ENCODE data around the gene TEX29.

TEX29 gene

DNA sequence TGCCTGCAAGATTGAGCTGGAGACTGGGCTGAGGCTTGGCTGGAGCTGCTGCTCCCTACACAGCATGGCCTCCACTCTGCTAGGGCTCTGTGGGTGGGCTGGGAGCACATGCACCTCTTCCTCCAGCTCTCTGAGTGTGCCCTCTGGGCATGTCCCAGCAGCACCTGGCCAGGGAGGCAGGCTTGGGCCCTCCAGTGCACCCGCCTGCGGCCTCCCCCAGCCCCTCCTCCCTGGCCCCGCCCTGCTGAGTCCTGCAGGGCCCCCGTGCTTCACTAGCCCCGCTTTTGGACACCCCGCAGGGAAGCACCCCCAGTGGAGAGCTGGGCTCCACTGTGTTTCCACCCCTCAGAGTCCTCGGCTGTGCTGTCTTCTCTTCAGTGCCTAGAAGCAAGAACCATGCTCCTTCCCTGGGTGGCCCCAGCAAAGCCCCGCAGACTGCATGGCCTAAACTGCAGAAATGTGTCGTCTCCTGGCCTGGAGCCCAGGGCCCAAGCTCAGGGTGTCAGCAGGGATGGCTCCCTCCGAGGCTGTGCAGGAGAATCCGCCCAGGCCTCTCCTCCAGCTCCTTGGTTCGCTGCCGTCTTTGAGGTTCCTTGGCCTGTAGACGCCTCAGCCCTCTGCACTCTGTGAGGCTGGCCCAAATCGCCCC, 5.0 kb upstream of the TEX29 start:
- Histone ChIP-seq H3K79me2 (ENCODE audit: insufficient read depth, low read length) (no peaks in the 10 kb centered on the region), H3K4me1 (ENCODE audit: insufficient read depth, low read length) (no peaks in the 10 kb centered on the region), H3K9me3 (ENCODE audit: insufficient read depth, low read length, severe bottlenecking) (no peaks in the 10 kb centered on the region), H4K20me1 (ENCODE audit: insufficient read depth, low read length) (peaks cover 17% of the 10 kb centered on the region), H3K4me2 (ENCODE audit: insufficient read depth, low read length) (no peak overlapping the region), H3K4me3 (ENCODE audit: low read depth in 1 of 2, low read length in 2 of 2) (no peak overlapping the region), H3K9ac (ENCODE audit: low read depth, low read length) (no peak overlapping the region), H3K36me3 (ENCODE audit: insufficient read depth, low read length) (peaks cover 42% of the 10 kb centered on the region), H3K27me3 (ENCODE audit: insufficient read depth, low read length, poor library complexity) (no peaks in the 10 kb centered on the region), H3K27ac (ENCODE audit: low read length) (no peak overlapping the region), H2AFZ (ENCODE audit: low read depth, low read length) (no peak overlapping the region)
- no peak for DNase-seq
- no peak for TF ChIP-seq EZH2 (IDR thresholded peaks at IDR 0.05; ENCODE audit: borderline replicate concordance, low read depth, low read length, severe bottlenecking)
- TF ChIP-seq, protein P1, sequence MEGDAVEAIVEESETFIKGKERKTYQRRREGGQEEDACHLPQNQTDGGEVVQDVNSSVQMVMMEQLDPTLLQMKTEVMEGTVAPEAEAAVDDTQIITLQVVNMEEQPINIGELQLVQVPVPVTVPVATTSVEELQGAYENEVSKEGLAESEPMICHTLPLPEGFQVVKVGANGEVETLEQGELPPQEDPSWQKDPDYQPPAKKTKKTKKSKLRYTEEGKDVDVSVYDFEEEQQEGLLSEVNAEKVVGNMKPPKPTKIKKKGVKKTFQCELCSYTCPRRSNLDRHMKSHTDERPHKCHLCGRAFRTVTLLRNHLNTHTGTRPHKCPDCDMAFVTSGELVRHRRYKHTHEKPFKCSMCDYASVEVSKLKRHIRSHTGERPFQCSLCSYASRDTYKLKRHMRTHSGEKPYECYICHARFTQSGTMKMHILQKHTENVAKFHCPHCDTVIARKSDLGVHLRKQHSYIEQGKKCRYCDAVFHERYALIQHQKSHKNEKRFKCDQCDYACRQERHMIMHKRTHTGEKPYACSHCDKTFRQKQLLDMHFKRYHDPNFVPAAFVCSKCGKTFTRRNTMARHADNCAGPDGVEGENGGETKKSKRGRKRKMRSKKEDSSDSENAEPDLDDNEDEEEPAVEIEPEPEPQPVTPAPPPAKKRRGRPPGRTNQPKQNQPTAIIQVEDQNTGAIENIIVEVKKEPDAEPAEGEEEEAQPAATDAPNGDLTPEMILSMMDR (IDR thresholded peaks at IDR 0.05; ENCODE audit: borderline replicate concordance, extremely low read depth, low read length, poor library complexity, severe bottlenecking) = no peak
- ATAC-seq (ENCODE audit: insufficient read depth, low read depth) = peak; percentile 22; the same call in 1 of the 3 replicates

DNA sequence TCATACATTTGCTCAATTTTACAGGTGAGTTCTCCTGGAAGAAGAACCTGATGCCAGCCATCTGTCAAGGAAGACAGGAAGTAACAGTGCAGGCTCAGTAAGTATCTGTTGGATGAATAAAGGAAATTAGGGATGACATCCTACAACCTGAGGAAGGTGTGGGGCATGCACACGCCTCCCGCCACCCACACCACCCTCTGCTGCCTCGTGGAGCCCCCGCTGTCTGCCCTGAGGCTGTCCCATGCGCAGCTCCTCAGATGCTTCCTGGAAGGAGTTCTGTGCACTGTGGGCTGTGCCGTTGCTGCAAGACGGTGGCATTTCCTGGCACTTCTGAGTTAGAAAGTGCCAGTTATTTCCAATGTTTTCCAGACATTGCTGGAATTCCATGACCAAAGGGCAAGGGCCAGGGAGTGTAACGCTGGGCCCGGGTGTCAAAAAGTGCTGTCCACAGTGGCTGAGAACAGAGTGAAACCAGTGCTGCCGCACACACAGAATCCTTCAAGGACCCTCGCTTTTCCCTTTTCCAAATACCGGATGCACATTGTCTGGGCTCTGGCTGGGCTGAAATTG, 4.2 kb upstream of the TEX29 start:
- H3K27me3 ChIP-seq (ENCODE audit: insufficient read depth, low read length, poor library complexity) = no peaks in the 10 kb centered on the region
- TF ChIP-seq, protein P1 (IDR thresholded peaks at IDR 0.05; ENCODE audit: borderline replicate concordance, extremely low read depth, low read length, poor library complexity, severe bottlenecking) = no peak
- no peak for TF ChIP-seq EZH2 (IDR thresholded peaks at IDR 0.05; ENCODE audit: borderline replicate concordance, low read depth, low read length, severe bottlenecking)
- DNase-seq (no peak), ATAC-seq (ENCODE audit: insufficient read depth, low read depth) (no peak)
- no peak overlapping the region for H2AFZ ChIP-seq (ENCODE audit: low read depth, low read length)
- no peak overlapping the region for H3K4me3 ChIP-seq (ENCODE audit: low read depth in 1 of 2, low read length in 2 of 2)
- no peaks in the 10 kb centered on the region for H3K4me1 ChIP-seq (ENCODE audit: insufficient read depth, low read length)
- H3K27ac ChIP-seq (ENCODE audit: low read length) = peak overlapping the region; percentile 14; the same call in 1 of the 2 replicates
- no peak overlapping the region for H3K4me2 ChIP-seq (ENCODE audit: insufficient read depth, low read length)
- peaks cover 35% of the 10 kb centered on the region for H3K36me3 ChIP-seq (ENCODE audit: insufficient read depth, low read length)
- no peaks in the 10 kb centered on the region for H3K9me3 ChIP-seq (ENCODE audit: insufficient read depth, low read length, severe bottlenecking)
- no peak overlapping the region for H3K9ac ChIP-seq (ENCODE audit: low read depth, low read length)
- H3K79me2 ChIP-seq (ENCODE audit: insufficient read depth, low read length) = no peaks in the 10 kb centered on the region
- H4K20me1 ChIP-seq (ENCODE audit: insufficient read depth, low read length) = peaks cover 10% of the 10 kb centered on the region

DNA sequence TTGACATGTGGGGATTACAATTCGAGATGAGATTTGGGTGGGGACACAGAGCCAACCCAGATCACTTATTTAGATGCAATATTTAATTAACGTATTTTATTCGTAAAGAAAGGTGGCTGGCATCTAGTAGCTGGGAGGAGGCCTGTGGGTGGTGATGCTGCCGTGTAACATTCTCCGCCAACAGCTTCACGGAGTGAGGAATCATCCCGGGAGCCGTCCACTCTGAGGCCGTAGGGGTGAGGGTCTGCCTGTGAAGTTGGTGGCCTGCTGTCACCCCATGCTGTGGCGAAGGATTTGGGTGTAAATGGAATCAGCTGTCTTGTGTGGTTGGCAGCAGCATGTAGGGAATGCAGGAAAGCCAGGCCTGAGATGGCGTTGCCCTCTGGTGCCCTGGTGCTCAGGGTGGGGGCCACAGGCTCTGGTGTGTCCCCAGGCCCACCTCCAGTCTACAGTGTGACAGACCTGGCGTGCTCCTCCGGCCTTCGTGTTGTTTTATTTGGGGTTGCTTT, 3.3 kb upstream of the TEX29 start:
- H3K9me3 ChIP-seq (ENCODE audit: insufficient read depth, low read length, severe bottlenecking) = no peaks in the 10 kb centered on the region
- ATAC-seq (ENCODE audit: insufficient read depth, low read depth) (no peak), DNase-seq (no peak)
- peaks cover 26% of the 10 kb centered on the region for H3K36me3 ChIP-seq (ENCODE audit: insufficient read depth, low read length)
- H2AFZ ChIP-seq (ENCODE audit: low read depth, low read length) = no peak overlapping the region
- H3K27ac ChIP-seq (ENCODE audit: low read length) = no peak overlapping the region
- no peaks in the 10 kb centered on the region for H3K79me2 ChIP-seq (ENCODE audit: insufficient read depth, low read length)
- TF ChIP-seq EZH2 (IDR thresholded peaks at IDR 0.05; ENCODE audit: borderline replicate concordance, low read depth, low read length, severe bottlenecking) = no peak
- TF ChIP-seq, protein P1 (IDR thresholded peaks at IDR 0.05; ENCODE audit: borderline replicate concordance, extremely low read depth, low read length, poor library complexity, severe bottlenecking) = no peak
- H3K4me1 ChIP-seq (ENCODE audit: insufficient read depth, low read length) = no peaks in the 10 kb centered on the region
- H3K4me3 ChIP-seq (ENCODE audit: low read depth in 1 of 2, low read length in 2 of 2) = no peak overlapping the region
- H3K27me3 ChIP-seq (ENCODE audit: insufficient read depth, low read length, poor library complexity) = no peaks in the 10 kb centered on the region
- H4K20me1 ChIP-seq (ENCODE audit: insufficient read depth, low read length) = peaks cover 10% of the 10 kb centered on the region
- no peak overlapping the region for H3K4me2 ChIP-seq (ENCODE audit: insufficient read depth, low read length)
- H3K9ac ChIP-seq (ENCODE audit: low read depth, low read length) = no peak overlapping the region
